GM12878 (cell line): ENCODE data around the gene CYB5B. TPM values are rescaled to one million over a fixed set of nuclear protein-coding genes. Genes with fewer than 3 reads are reported as not detected.

ENCODE experiments used
- ATAC-seq: fragments of 200-7000 bp; cut with Tn5 transposase; 3 replicates; pipeline ENCODE4 v1.9.1; 2020; ENCODE audit warnings: mild to moderate bottlenecking, moderate library complexity
- BruUV-seq: library from RNA; stranded (reverse); fragments of 400-500 nt; replicated peaks from 2 replicates; lab custom pipeline; 2021; lab: Mats Ljungman, UMichigan
- CTCF ChIA-PET: fragments of 300-600 bp; sonication (Branson Sonifier 250); formaldehyde crosslinking; extraction: SDS; loops from one replicate; lab custom pipeline; 2021; ENCODE audit warnings: inconsistent platforms; lab: Yijun Ruan, JAX
- POLR2A ChIA-PET: fragments of 350-600 bp; formaldehyde crosslinking; extraction: SDS; loops from one replicate; lab custom pipeline; 2021; ENCODE audit warnings: inconsistent platforms; lab: Charles Lee
- RAD21 ChIA-PET: fragments of 300-600 bp; sonication (Branson Sonifier 250); formaldehyde crosslinking; loops from one replicate; lab custom pipeline; 2023; ENCODE audit warnings: antibody characterized with exemption; ENCODE audit not compliant: unreplicated experiment; lab: Charles Lee
- SMC1A ChIA-PET: fragments of 300-600 bp; sonication (Branson Sonifier 250); formaldehyde crosslinking; loops from one replicate; lab custom pipeline; 2023; ENCODE audit not compliant: unreplicated experiment, uncharacterized antibody; lab: Charles Lee
- DNase-seq: peaks from one replicate; pipeline ENCODE4 v3.0.0-alpha.2; 2011; ENCODE audit warnings: low read depth, low spot score
- FAIRE-seq: peaks from 3 replicates; lab custom pipeline; 2011; peaks lifted over from hg19 to GRCh38; lab: Jason Lieb, UNC
- H2AFZ ChIP-seq: 2 replicates; pipeline ENCODE4 v1.6.0; 2011; ENCODE audit warnings: low read depth, low read length, control low read depth; ENCODE audit not compliant: control insufficient read depth
- H3K27ac ChIP-seq: 2 replicates; pipeline ENCODE4 v1.5.1; 2011; ENCODE audit warnings: control low read depth; ENCODE audit not compliant: control insufficient read depth, insufficient read depth
- H3K27me3 ChIP-seq, 2 experiments: replicated peaks in 1 of 2; 2 replicates each; pipeline versions ENCODE4 v1.6.0 to v1.6.1; 2011; ENCODE audit warnings: low read length in 1 of 2; ENCODE audit not compliant: control insufficient read depth in 2 of 2, insufficient read depth in 2 of 2
- H3K36me3 ChIP-seq, 2 experiments: 2 replicates each; pipeline ENCODE4 v1.5.1; 2011; ENCODE audit warnings: low read length in 1 of 2; ENCODE audit not compliant: control insufficient read depth in 2 of 2, insufficient read depth in 2 of 2
- H3K4me1 ChIP-seq: 2 replicates; pipeline ENCODE4 v1.6.1; 2011; ENCODE audit warnings: mild to moderate bottlenecking, low read length, moderate library complexity, mixed read lengths; ENCODE audit not compliant: control insufficient read depth, insufficient read depth
- H3K4me2 ChIP-seq: 2 replicates; pipeline ENCODE4 v1.6.0; 2011; ENCODE audit warnings: control low read depth; ENCODE audit not compliant: control insufficient read depth, insufficient read depth
- H3K4me3 ChIP-seq: fragments of 200-600 bp; sonication (generic); 2 replicates; pipeline ENCODE4 v1.5.1; 2016
- H3K79me2 ChIP-seq: 2 replicates; pipeline ENCODE4 v1.6.0; 2011; ENCODE audit warnings: low read length; ENCODE audit not compliant: control insufficient read depth, insufficient read depth
- H3K9ac ChIP-seq: 2 replicates; pipeline ENCODE4 v1.8.0; 2011; ENCODE audit warnings: low read length, control low read depth, mixed read lengths; ENCODE audit not compliant: control insufficient read depth, insufficient read depth
- H3K9me3 ChIP-seq: replicated peaks from 3 replicates; pipeline ENCODE4 v1.5.1; 2011; ENCODE audit warnings: mild to moderate bottlenecking, low read length; ENCODE audit not compliant: control insufficient read depth, insufficient read depth
- H4K20me1 ChIP-seq: 2 replicates; pipeline ENCODE4 v1.6.0; 2011; ENCODE audit not compliant: control insufficient read depth, insufficient read depth
- BMI1 ChIP-seq: fragments of 450-650 bp; IDR thresholded peaks from 2 replicates; pipeline ENCODE4 v1.6.1; 2016; ENCODE audit warnings: mild to moderate bottlenecking, moderate library complexity, borderline replicate concordance
- BRCA1 ChIP-seq: IDR thresholded peaks from 2 replicates; pipeline ENCODE4 v1.6.1; 2011; ENCODE audit warnings: low read depth, low read length, improper control_type of control experiment
- E2F4 ChIP-seq: IDR thresholded peaks from 2 replicates; pipeline ENCODE4 v1.6.1; 2012; ENCODE audit warnings: low read depth, low read length, improper control_type of control experiment
- FOS ChIP-seq: IDR thresholded peaks from 3 replicates; pipeline ENCODE4 v1.6.1; 2011; ENCODE audit warnings: borderline replicate concordance; ENCODE audit not compliant: insufficient read length; ENCODE audit errors: extremely low read depth
- KAT2A ChIP-seq: conservative IDR thresholded peaks from 2 replicates; pipeline ENCODE4 v1.6.1; 2011; ENCODE audit warnings: low read depth, low read length; ENCODE audit not compliant: control insufficient read depth
- KDM1A ChIP-seq: fragments of 200-600 bp; sonication (generic); IDR thresholded peaks from 2 replicates; pipeline ENCODE4 v1.6.1; 2016; ENCODE audit warnings: borderline replicate concordance
- RB1 ChIP-seq: fragments of 450-650 bp; formaldehyde crosslinking; IDR thresholded peaks from 2 replicates; pipeline ENCODE4 v1.6.1; 2017; ENCODE audit warnings: mild to moderate bottlenecking, borderline replicate concordance
- RFX5 ChIP-seq: IDR thresholded peaks from 2 replicates; pipeline ENCODE4 v1.6.1; 2011; ENCODE audit warnings: low read depth, low read length, improper control_type of control experiment
- SMAD5 ChIP-seq: IDR thresholded peaks from 2 replicates; pipeline ENCODE4 v1.6.1; 2016; ENCODE audit warnings: antibody characterized with exemption, low read depth
- SPI1 ChIP-seq: IDR thresholded peaks from 2 replicates; pipeline ENCODE4 v1.6.1; 2011; ENCODE audit warnings: low read depth, mild to moderate bottlenecking, low read length, moderate library complexity, borderline replicate concordance; ENCODE audit not compliant: insufficient read depth
- SREBF2 ChIP-seq: IDR thresholded peaks from 2 replicates; pipeline ENCODE4 v1.6.1; 2012; ENCODE audit warnings: mild to moderate bottlenecking, low read length
- STAT3 ChIP-seq: IDR thresholded peaks from 2 replicates; pipeline ENCODE4 v1.6.1; 2011; ENCODE audit warnings: low read depth, low read length, improper control_type of control experiment
- WGBS: methylation state at CpG from one replicate; pipeline ENCODE4 v1.1.6; 2016; ENCODE audit warnings: low lambda C conversion rate; ENCODE audit not compliant: insufficient replicate concordance, insufficient coverage; ENCODE audit errors: missing lambda C conversion rate; 5-methylcytosine and 5-hydroxymethylcytosine counted together
- in situ Hi-C: fragments of 300-500 bp; cut with MboI; formaldehyde crosslinking; loops from 9 replicates; pipeline ENCODE4 v1.14.3; 2018; ENCODE audit warnings: mixed read lengths
- intact Hi-C: fragments of 100-400 bp; cut with micrococcal nuclease; formaldehyde crosslinking; loops from one replicate; pipeline ENCODE4 v1.14.2; 2022; ENCODE audit not compliant: unreplicated experiment
- polyA plus RNA-seq, 11 experiments: library from polyadenylated mRNA; depleted of rRNA in 4 of 11; unstranded in 6 of 11; stranded (reverse) in 5 of 11; fragments of >200 nt; fragmentation: Nextera tagmentation in 4 of 11; fragmentation: Illumina TruSeq in 1 of 11; extraction: Ambion mirVana in 4 of 11; extraction: Trizol in 1 of 11; gene quantifications; 1 replicate in 1 of 11; 2 replicates in 10 of 11; pipeline versions ENCODE4 v1.2.1 to v1.2.3, GENCODE V29; 2011 to 2016; ENCODE audit warnings: inconsistent platforms in 2 of 11, missing spikeins in 2 of 11, low read depth in 1 of 11
- total RNA-seq, 4 experiments: library from RNA; depleted of rRNA in 3 of 4; stranded (reverse); fragments of >200 nt in 3 of 4; fragmentation: Illumina TruSeq in 1 of 4; extraction: Trizol in 1 of 4; gene quantifications; 2 replicates each; pipeline versions ENCODE4 v1.2.1 to v1.2.3, GENCODE V29; 2013 to 2021

CYB5B gene
- total and polyA plus RNA-seq, 10 of the 15 experiments (the other 5 are each of a cell fraction or from before 2014, with no cell fraction given) = 145 to 305 (median 179) TPM

- no TSS peak for BruUV-seq
- DNase-seq = no peak
- no peaks in the 10 kb centered on the region for H3K9me3 ChIP-seq
- no peak overlapping the region for H3K4me2 ChIP-seq
- no peak overlapping the region for H3K4me3 ChIP-seq
- H3K27me3 ChIP-seq = no peaks in the 10 kb centered on the region
- ChIA-PET POLR2A (no interaction called here), SMC1A (interaction anchor here (0.5 to 4.5 kb wide), 9 partner anchors 10 to 360 kb away, joined by 3 to 45 read pairs (median 13); partner anchors contain the start of gene NOB1), CTCF (interaction anchor here (0.6 to 4.9 kb wide), 10 partner anchors 12 to 536 kb away, joined by 3 to 108 read pairs (median 19); partner anchors contain the start of gene NOB1), RAD21 (interaction anchor here (1.0 to 2.9 kb wide), 3 partner anchors 10 to 369 kb away, joined by 3 to 7 read pairs (median 3); no protein-coding TSS in a partner anchor)
- in situ Hi-C loops (no loop called here), intact Hi-C loops (loop anchor here (10.0 kb wide), 1 partner anchor 251 kb away; no protein-coding TSS in a partner anchor)
- no peaks in the 10 kb centered on the region for H4K20me1 ChIP-seq
- H3K4me1 ChIP-seq = no peaks in the 10 kb centered on the region
- H3K36me3 ChIP-seq = no peaks in the 10 kb centered on the region
- H2AFZ ChIP-seq = no peak overlapping the region
- no peak for FAIRE-seq
- no peak for ATAC-seq
- no peak overlapping the region for H3K27ac ChIP-seq
- no peaks in the 10 kb centered on the region for H3K79me2 ChIP-seq
- H3K9ac ChIP-seq = no peak overlapping the region
- TF ChIP-seq SMAD5 (no peak), FOS (no peak), E2F4 (no peak), RB1 (no peak), STAT3 (no peak), RFX5 (no peak), KAT2A (no peak), SPI1 (no peak), SREBF2 (no peak), BRCA1 (no peak), KDM1A (no peak), BMI1 (no peak)
- 56% methylated on average over 10 of the region's 10 CpGs for WGBS
Observed at GRCh38 chr16:69393898-69394849, 30.2 kb upstream of the CYB5B start.
